Right lobe of liver (tissue), 6 donors: ENCODE results near the gene SRF. TPM values are rescaled to one million over a fixed set of nuclear protein-coding genes. Genes with fewer than 3 reads are reported as not detected.
A peak's percentile ranks its signal among the peaks of the same experiment; 100 is the strongest.

ENCODE experiments used
- ATAC-seq, 4 donors: fragments of 200-7000 bp; cut with Tn5 transposase; one replicate each; pipeline ENCODE4 v1.9.1; 2020; ENCODE audit warnings: mild to moderate bottlenecking in 4 of 4, moderate library complexity in 4 of 4
- DNase-seq, 3 donors: peaks; one replicate each; pipeline ENCODE4 v3.0.0-alpha.2; 2020
- H3K27ac ChIP-seq, 3 donors: fragments of 200-600 bp; one replicate each; pipeline ENCODE4 v1.8.0; 2022
- H3K27me3 ChIP-seq, 2 donors: fragments of 200-600 bp; one replicate each; pipeline ENCODE4 v1.8.0; 2022
- H3K36me3 ChIP-seq, 4 donors: fragments of 200-600 bp; sonication (generic) in 1 of 4; one replicate each; pipeline versions ENCODE4 v1.5.1 to v1.8.0; 2017 to 2022; ENCODE audit warnings: control low read depth in 1 of 4
- H3K4me1 ChIP-seq, 4 donors: fragments of 200-600 bp; sonication (generic) in 1 of 4; one replicate each; pipeline versions ENCODE4 v1.5.1 to v1.8.0; 2017 to 2022; ENCODE audit warnings: control low read depth in 1 of 4
- H3K4me3 ChIP-seq, 3 donors: fragments of 200-600 bp; one replicate each; pipeline ENCODE4 v1.8.0; 2022
- H3K9me3 ChIP-seq, 4 donors: fragments of 200-600 bp; sonication (generic) in 1 of 4; one replicate each; pipeline versions ENCODE4 v1.5.1 to v1.8.0; 2017 to 2022; ENCODE audit warnings: control low read depth in 1 of 4
- CTCF ChIP-seq, 4 donors: fragments of 200-600 bp in 3 of 4; fragments of 450-650 bp in 1 of 4; IDR thresholded peaks; one replicate each; pipeline versions ENCODE4 v1.5.1 to v1.8.0; 2016 to 2022; ENCODE audit warnings: antibody characterized with exemption in 4 of 4, mild to moderate bottlenecking in 2 of 4
- POLR2A ChIP-seq: fragments of 450-650 bp; IDR thresholded peaks from one replicate; pipeline ENCODE4 v1.6.1; 2017; ENCODE audit warnings: antibody characterized with exemption, mild to moderate bottlenecking
- WGBS: methylation state at CpG from one replicate; pipeline ENCODE4 v1.1.6; 2018; ENCODE audit warnings: low coverage, low lambda C conversion rate; ENCODE audit not compliant: insufficient coverage; ENCODE audit errors: missing lambda C conversion rate; 5-methylcytosine and 5-hydroxymethylcytosine counted together
- intact Hi-C, 2 donors: fragments of 100-400 bp; cut with DNase I; formaldehyde crosslinking; loops; one replicate each; pipeline versions ENCODE4 v1.11.2 to v1.14.1; 2022
- total RNA-seq, 6 experiments: library from RNA; depleted of rRNA in 2 of 6; stranded (reverse); fragments of >200 nt in 2 of 6; fragmentation: NEBNext Ultra II Directional in 3 of 6; extraction: Animal tissue kit (Norgen Biotek cat#: 25700) in 3 of 6; gene quantifications; one replicate each; pipeline versions ENCODE4 v1.1.0 to v1.2.4, GENCODE V29; 2016 to 2023
- donor health status: DM: no; HTN: yes; CAD: no.
- donor health status: DM: no; HTN: no; CAD: no.
- donor health status: DM: no; HTN: no; CAD: no.
- donor health status: DM: no; HTN: yes; CAD: no.
- donor health status: DM: no; HTN: yes; CAD: no.

The SRF gene
- total RNA-seq, 6 experiments from 2014 or later: 4.9 to 17.0 (median 11.3) TPM

DNA sequence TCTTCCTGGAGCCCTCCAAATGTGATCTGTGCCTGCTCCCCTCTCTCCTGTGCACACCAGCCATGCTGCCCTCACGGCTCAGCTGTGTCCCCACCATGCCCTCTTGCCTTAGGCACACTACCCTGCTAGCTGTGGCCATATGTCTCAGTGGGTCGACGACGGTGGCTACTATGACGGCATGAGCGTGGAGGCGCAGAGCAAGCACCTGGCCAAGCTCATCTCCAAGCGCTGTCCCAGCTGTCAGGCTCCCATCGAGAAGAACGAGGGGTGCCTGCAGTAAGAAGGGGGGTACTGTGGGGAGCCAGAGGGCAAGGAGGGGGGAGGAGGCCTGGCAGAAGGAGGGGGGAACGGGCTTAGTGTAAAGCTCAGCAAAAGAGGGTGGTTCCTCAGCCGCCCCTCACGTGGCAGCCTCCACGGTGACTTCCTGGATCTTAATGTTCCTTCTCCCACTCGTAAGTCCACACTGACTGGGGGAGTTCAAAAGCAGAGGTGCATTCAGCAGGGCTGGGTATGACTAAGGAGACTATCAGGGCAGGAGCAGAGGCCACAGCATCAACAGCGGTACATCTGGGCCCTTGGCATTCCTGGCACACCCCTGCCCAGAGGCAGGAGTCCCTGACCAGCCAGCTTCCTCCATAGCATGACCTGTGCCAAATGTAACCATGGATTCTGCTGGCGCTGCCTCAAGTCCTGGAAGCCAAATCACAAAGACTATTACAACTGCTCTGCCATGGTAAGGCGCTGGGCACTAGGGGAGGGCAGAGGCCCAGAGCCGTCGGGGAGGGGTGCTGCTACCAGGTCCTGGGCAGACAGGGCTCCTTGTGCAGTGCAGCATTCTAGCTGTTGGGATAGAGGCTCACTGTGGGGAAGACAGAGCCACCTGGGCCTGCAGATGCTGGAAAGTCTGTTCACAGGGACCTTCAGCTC, 50.2 kb downstream of the SRF start:
- 82% methylated on average over 6 of the region's 20 CpGs for WGBS
- TF ChIP-seq POLR2A (no peak), CTCF (IDR thresholded peaks at IDR 0.05) (no peak)
- H3K36me3 ChIP-seq: peaks cover 0 to 17% (median 2%) of the 10 kb centered on the region in 4 donors
- H3K9me3 ChIP-seq: no peaks in the 10 kb centered on the region
- ATAC-seq (peak in 3 of 4 donors; percentile 11 to 25 (median 12)), DNase-seq (no peak)
- no peak overlapping the region for H3K27ac ChIP-seq
- intact Hi-C loops: no loop called here
- H3K27me3 ChIP-seq: no peaks in the 10 kb centered on the region
- no peaks in the 10 kb centered on the region for H3K4me1 ChIP-seq
- no peak overlapping the region for H3K4me3 ChIP-seq

GRCh38 chr6:43222418-43223059, 51.5 kb downstream of the SRF start:
- no peak for DNase-seq
- 72% methylated on average over 2 of the region's 15 CpGs for WGBS

DNA sequence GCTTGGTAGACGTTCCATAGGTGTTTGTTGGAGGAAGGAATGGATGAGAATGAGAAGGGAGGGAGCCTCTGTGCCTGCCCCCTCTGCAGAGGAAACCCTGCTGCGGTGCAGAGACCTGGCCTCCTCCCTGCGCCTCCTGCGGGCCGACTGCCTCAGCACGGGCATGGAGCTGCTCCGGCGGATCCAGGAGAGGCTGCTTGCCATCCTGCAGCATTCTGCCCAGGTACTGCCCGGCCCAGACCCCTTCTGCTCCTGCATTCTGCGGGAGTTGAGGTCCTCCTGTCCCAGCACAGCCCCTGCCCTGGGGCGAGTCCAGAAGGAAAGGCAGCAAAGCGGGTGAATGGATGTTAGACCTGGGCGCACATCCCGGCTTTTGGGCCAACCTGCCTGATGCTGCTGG, 52.1 kb downstream of the SRF start:
- H3K9me3 ChIP-seq: no peaks in the 10 kb centered on the region
- 86% methylated on average over 2 of the region's 14 CpGs for WGBS
- TF ChIP-seq CTCF (IDR thresholded peaks at IDR 0.05) (no peak), POLR2A (no peak)
- ATAC-seq: peak in 1 of 4 donors; percentile 8
- intact Hi-C loops: no loop called here
- no peak for DNase-seq
- H3K27ac ChIP-seq: no peak overlapping the region
- H3K4me3 ChIP-seq: no peak overlapping the region
- no peaks in the 10 kb centered on the region for H3K27me3 ChIP-seq
- peaks cover 0 to 1% (median 0%) of the 10 kb centered on the region in 4 donors for H3K4me1 ChIP-seq
- peaks cover 0 to 9% (median 2%) of the 10 kb centered on the region in 4 donors for H3K36me3 ChIP-seq

More at GRCh38 chr6:43222418-43223059, 51.5 kb downstream of the SRF start:
- Histone ChIP-seq H3K4me1 (no peaks in the 10 kb centered on the region), H3K9me3 (no peaks in the 10 kb centered on the region), H3K27me3 (no peaks in the 10 kb centered on the region), H3K36me3 (peaks cover 0 to 9% (median 2%) of the 10 kb centered on the region in 4 donors), H3K4me3 (no peak overlapping the region), H3K27ac (no peak overlapping the region)
- intact Hi-C loops: no loop called here
- TF ChIP-seq POLR2A: no peak
- TF ChIP-seq CTCF (IDR thresholded peaks at IDR 0.05): no peak
- ATAC-seq: peak in 2 of 4 donors; percentile 4 to 16

DNA sequence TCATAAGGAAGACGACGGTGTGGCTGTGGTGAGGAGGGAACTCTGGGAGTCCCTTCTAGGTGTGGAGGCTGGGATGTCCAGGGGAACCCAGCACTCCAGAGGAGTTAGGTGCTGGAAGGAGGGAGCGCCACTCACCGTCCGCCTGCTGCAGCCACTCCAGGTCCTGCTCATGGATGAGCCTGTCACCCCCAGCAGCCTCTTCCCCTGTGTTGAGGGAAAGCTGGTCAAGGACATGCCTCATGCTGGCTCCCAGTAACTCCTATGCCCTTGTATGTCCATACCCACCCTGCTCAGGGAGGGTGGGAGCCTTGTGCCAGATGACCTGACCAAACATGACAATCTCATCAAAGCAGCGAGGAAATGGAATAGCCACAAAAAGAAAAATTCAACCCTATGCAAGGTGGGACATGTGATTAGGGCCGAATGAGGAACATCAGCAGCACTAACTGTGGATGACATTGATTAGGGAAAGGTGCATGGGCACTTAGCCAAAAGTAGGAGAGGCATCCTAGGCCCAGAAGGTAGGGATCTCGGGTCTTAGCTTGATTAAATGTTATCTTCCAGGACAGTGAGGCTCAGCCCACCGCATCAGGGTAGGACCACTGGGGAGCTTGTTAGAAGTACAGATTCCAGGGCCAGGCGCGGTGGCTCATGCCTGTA, 55.3 kb downstream of the SRF start:
- WGBS: 80% methylated on average over 5 of the region's 11 CpGs
- H3K27me3 ChIP-seq: no peaks in the 10 kb centered on the region
- H3K9me3 ChIP-seq: no peaks in the 10 kb centered on the region
- H3K36me3 ChIP-seq: peaks cover 0 to 9% (median 2%) of the 10 kb centered on the region in 4 donors
- TF ChIP-seq POLR2A: no peak
- TF ChIP-seq CTCF (IDR thresholded peaks at IDR 0.05): no peak
- H3K27ac ChIP-seq: no peak overlapping the region
- ATAC-seq (no peak), DNase-seq (no peak)
- peaks cover 0 to 12% (median 0%) of the 10 kb centered on the region in 4 donors for H3K4me1 ChIP-seq
- intact Hi-C loops: no loop called here
- no peak overlapping the region for H3K4me3 ChIP-seq
